ENCODE measurements around the gene ALAD. TPM values are rescaled to one million over a fixed set of nuclear protein-coding genes. Genes with fewer than 3 reads are reported as not detected.

ALAD gene
- polyA plus RNA-seq, 1 donor (not counting 4 experiments of a cell fraction or from before 2014, with no cell fraction given) = 9.3 TPM

DNA sequence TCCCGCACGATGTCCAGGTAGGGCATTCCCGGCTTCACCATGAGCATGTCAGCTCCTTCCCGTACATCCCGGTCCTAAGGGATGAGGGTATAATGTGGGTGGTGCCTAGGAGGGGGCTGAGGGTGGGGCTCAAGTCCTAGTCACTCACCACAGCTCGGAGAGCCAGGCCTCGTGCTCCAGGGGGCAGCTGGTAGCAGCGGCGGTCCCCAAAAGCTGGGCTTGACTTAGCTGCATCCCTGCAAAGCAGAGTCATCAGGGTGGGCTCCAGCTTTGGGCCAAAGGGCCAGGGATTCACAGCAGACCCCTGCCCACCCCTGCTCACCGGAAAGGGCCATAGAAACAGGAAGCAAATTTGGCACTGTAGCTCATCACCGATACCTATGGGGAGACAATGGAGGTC, 11.6 kb downstream of the ALAD start:
- no peak overlapping the region for H3K27ac ChIP-seq (ENCODE audit: control insufficient read depth, insufficient read depth, low read length)
- no peak overlapping the region for H2AFZ ChIP-seq (ENCODE audit: control insufficient read depth, low read length)
- no peaks in the 10 kb centered on the region for H3K79me2 ChIP-seq (ENCODE audit: control insufficient read depth, insufficient read depth, low read length)
- no peaks in the 10 kb centered on the region for H4K20me1 ChIP-seq (ENCODE audit: control insufficient read depth, extremely low read depth, insufficient read depth, low read length)
- no peaks in the 10 kb centered on the region for H3K27me3 ChIP-seq (ENCODE audit: control insufficient read depth, extremely low read depth, insufficient read depth, low read length)
- no peaks in the 10 kb centered on the region for H3K9me1 ChIP-seq (ENCODE audit: control insufficient read depth, extremely low read depth, insufficient read depth, low read length)
- FAIRE-seq = no peak
- no peak overlapping the region for H3K4me3 ChIP-seq (ENCODE audit: control insufficient read depth in 2 of 3, extremely low read depth in 1 of 3, insufficient read depth in 2 of 3, low read depth in 1 of 3, low read length in 3 of 3)
- no peaks in the 10 kb centered on the region for H3K4me1 ChIP-seq (ENCODE audit: control insufficient read depth, extremely low read depth, insufficient read depth, low read length)
- TF ChIP-seq, protein P1, sequence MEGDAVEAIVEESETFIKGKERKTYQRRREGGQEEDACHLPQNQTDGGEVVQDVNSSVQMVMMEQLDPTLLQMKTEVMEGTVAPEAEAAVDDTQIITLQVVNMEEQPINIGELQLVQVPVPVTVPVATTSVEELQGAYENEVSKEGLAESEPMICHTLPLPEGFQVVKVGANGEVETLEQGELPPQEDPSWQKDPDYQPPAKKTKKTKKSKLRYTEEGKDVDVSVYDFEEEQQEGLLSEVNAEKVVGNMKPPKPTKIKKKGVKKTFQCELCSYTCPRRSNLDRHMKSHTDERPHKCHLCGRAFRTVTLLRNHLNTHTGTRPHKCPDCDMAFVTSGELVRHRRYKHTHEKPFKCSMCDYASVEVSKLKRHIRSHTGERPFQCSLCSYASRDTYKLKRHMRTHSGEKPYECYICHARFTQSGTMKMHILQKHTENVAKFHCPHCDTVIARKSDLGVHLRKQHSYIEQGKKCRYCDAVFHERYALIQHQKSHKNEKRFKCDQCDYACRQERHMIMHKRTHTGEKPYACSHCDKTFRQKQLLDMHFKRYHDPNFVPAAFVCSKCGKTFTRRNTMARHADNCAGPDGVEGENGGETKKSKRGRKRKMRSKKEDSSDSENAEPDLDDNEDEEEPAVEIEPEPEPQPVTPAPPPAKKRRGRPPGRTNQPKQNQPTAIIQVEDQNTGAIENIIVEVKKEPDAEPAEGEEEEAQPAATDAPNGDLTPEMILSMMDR (optimal IDR thresholded peaks at IDR 0.05 in 1 of 3, IDR thresholded peaks at IDR 0.05 in 1 of 3, conservative IDR thresholded peaks at IDR 0.05 in 1 of 3; ENCODE audit: extremely low read depth in 1 of 3, insufficient read depth in 2 of 3, low read length in 3 of 3) = no peak
- no peak for TF ChIP-seq EZH2 (IDR thresholded peaks at IDR 0.05; ENCODE audit: low read length)
- no peak overlapping the region for H3K4me2 ChIP-seq (ENCODE audit: control insufficient read depth, extremely low read depth, insufficient read depth, low read depth, low read length)
- no peaks in the 10 kb centered on the region for H3K9me3 ChIP-seq (ENCODE audit: control insufficient read depth, low read depth, low read length)
- peaks cover 3 to 21% of the 10 kb centered on the region in 2 experiments for H3K36me3 ChIP-seq (ENCODE audit: control insufficient read depth in 2 of 2, extremely low read depth in 1 of 2, insufficient read depth in 2 of 2, low read length in 2 of 2)
- no peak overlapping the region for H3K9ac ChIP-seq (ENCODE audit: control insufficient read depth, extremely low read depth, insufficient read depth, low read length)
- no peak for DNase-seq (ENCODE audit: low read depth, low spot score)
- dilution Hi-C loops (cut with MboI; ENCODE audit: extremely low pct_ligation_motif_present, low sequenced_read_pairs) = no loop called here

DNA sequence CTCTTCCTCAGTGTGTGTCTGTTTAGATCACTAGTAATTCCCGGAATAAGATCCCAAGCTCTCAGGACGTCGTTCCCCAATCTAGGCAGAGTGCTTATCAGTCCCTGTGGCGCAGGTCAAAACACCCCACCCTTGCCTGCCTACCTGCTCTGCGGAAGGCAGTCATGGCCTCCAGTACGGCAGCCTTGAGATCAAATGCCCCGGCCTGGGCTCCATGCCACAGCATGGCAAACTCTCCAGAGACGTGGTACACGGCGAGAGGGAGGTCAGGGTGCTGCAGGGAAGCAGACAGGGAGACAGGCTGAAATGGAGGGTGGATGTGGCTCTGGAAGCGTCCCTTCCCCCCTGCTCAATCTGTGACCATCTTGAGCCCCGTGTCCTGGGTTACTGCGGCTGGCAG, 12.3 kb downstream of the ALAD start:
- no peaks in the 10 kb centered on the region for H3K27me3 ChIP-seq (ENCODE audit: control insufficient read depth, extremely low read depth, insufficient read depth, low read length)
- FAIRE-seq (no peak), DNase-seq (ENCODE audit: low read depth, low spot score) (no peak)
- H3K9me3 ChIP-seq (ENCODE audit: control insufficient read depth, low read depth, low read length) = no peaks in the 10 kb centered on the region
- no peak overlapping the region for H3K27ac ChIP-seq (ENCODE audit: control insufficient read depth, insufficient read depth, low read length)
- no peaks in the 10 kb centered on the region for H3K4me1 ChIP-seq (ENCODE audit: control insufficient read depth, extremely low read depth, insufficient read depth, low read length)
- H3K4me2 ChIP-seq (ENCODE audit: control insufficient read depth, extremely low read depth, insufficient read depth, low read depth, low read length) = no peak overlapping the region
- no peaks in the 10 kb centered on the region for H3K9me1 ChIP-seq (ENCODE audit: control insufficient read depth, extremely low read depth, insufficient read depth, low read length)
- H4K20me1 ChIP-seq (ENCODE audit: control insufficient read depth, extremely low read depth, insufficient read depth, low read length) = no peaks in the 10 kb centered on the region
- no peak overlapping the region for H3K9ac ChIP-seq (ENCODE audit: control insufficient read depth, extremely low read depth, insufficient read depth, low read length)
- peaks cover 3 to 21% of the 10 kb centered on the region in 2 experiments for H3K36me3 ChIP-seq (ENCODE audit: control insufficient read depth in 2 of 2, extremely low read depth in 1 of 2, insufficient read depth in 2 of 2, low read length in 2 of 2)
- TF ChIP-seq, protein P1 (optimal IDR thresholded peaks at IDR 0.05 in 1 of 3, IDR thresholded peaks at IDR 0.05 in 1 of 3, conservative IDR thresholded peaks at IDR 0.05 in 1 of 3; ENCODE audit: extremely low read depth in 1 of 3, insufficient read depth in 2 of 3, low read length in 3 of 3) = no peak
- TF ChIP-seq EZH2 (IDR thresholded peaks at IDR 0.05; ENCODE audit: low read length) = no peak
- H3K4me3 ChIP-seq (ENCODE audit: control insufficient read depth in 2 of 3, extremely low read depth in 1 of 3, insufficient read depth in 2 of 3, low read depth in 1 of 3, low read length in 3 of 3) = no peak overlapping the region
- H2AFZ ChIP-seq (ENCODE audit: control insufficient read depth, low read length) = no peak overlapping the region
- no peaks in the 10 kb centered on the region for H3K79me2 ChIP-seq (ENCODE audit: control insufficient read depth, insufficient read depth, low read length)
- dilution Hi-C loops (cut with MboI; ENCODE audit: extremely low pct_ligation_motif_present, low sequenced_read_pairs) = no loop called here
